Measurements from ENCODE around the gene DCST2. TPM values are rescaled to one million over a fixed set of nuclear protein-coding genes. Genes with fewer than 3 reads are reported as not detected.

DCST2 gene
- total and polyA plus RNA-seq, 9 of the 15 experiments (the other 6 are each of a cell fraction or from before 2014, with no cell fraction given): 0.09 to 0.49 (median 0.11) TPM; not detected in 3

- TF ChIP-seq ZNF518B (CRISPR knock-in tag; IDR thresholded peaks at IDR 0.05): no peak
- TF ChIP-seq ZNF408 (CRISPR knock-in tag; IDR thresholded peaks at IDR 0.05; ENCODE audit: low read depth): no peak
- no peak for TF ChIP-seq ZNF696 (CRISPR knock-in tag; conservative IDR thresholded peaks at IDR 0.05)
- no peak for TF ChIP-seq POLR2H (tag; IDR thresholded peaks at IDR 0.05; ENCODE audit: low read depth)
- TF ChIP-seq ZBTB43 (CRISPR knock-in tag; IDR thresholded peaks at IDR 0.05): no peak
- no peak for TF ChIP-seq USF2 (CRISPR knock-in tag; IDR thresholded peaks at IDR 0.05)
These were observed 3.3 kb downstream of the DCST2 start (continued) for GRCh38 chr1:155030243-155030795.

Data from K562 (cell line).